Activated naive CD8-positive, alpha-beta T cell treated with anti-CD3 and anti-CD28 coated beads for 36 hours (primary cell): ENCODE measurements around the gene SLC25A15. TPM values are rescaled to one million over a fixed set of nuclear protein-coding genes. Genes with fewer than 3 reads are reported as not detected.

Experiments
- DNase-seq: peaks from one replicate; pipeline ENCODE4 v3.0.0; 2021
- H3K27ac Mint-ChIP-seq: one replicate; pipeline ENCODE4 v1.8.0; 2022; ENCODE audit warnings: mild to moderate bottlenecking, moderate library complexity, mixed read lengths
- H3K27me3 Mint-ChIP-seq: one replicate; pipeline ENCODE4 v1.8.0; 2022; ENCODE audit warnings: mild to moderate bottlenecking, mixed read lengths
- H3K36me3 Mint-ChIP-seq: one replicate; pipeline ENCODE4 v1.8.0; 2021; ENCODE audit warnings: mild to moderate bottlenecking, mixed read lengths
- H3K4me1 Mint-ChIP-seq: one replicate; pipeline ENCODE4 v1.8.0; 2021; ENCODE audit warnings: mixed read lengths
- H3K4me3 Mint-ChIP-seq: one replicate; pipeline ENCODE4 v1.8.0; 2022; ENCODE audit warnings: mild to moderate bottlenecking, moderate library complexity, mixed read lengths
- H3K9me3 Mint-ChIP-seq: one replicate; pipeline ENCODE4 v1.8.0; 2022; ENCODE audit warnings: mixed read lengths
- total RNA-seq, 2 experiments: library from RNA; stranded (reverse); gene quantifications; one replicate each; pipeline ENCODE4 v1.2.3, GENCODE V29; 2021

Gene SLC25A15
- total RNA-seq, 2 experiments from 2014 or later, result 27.7 to 28.4 TPM

DNA sequence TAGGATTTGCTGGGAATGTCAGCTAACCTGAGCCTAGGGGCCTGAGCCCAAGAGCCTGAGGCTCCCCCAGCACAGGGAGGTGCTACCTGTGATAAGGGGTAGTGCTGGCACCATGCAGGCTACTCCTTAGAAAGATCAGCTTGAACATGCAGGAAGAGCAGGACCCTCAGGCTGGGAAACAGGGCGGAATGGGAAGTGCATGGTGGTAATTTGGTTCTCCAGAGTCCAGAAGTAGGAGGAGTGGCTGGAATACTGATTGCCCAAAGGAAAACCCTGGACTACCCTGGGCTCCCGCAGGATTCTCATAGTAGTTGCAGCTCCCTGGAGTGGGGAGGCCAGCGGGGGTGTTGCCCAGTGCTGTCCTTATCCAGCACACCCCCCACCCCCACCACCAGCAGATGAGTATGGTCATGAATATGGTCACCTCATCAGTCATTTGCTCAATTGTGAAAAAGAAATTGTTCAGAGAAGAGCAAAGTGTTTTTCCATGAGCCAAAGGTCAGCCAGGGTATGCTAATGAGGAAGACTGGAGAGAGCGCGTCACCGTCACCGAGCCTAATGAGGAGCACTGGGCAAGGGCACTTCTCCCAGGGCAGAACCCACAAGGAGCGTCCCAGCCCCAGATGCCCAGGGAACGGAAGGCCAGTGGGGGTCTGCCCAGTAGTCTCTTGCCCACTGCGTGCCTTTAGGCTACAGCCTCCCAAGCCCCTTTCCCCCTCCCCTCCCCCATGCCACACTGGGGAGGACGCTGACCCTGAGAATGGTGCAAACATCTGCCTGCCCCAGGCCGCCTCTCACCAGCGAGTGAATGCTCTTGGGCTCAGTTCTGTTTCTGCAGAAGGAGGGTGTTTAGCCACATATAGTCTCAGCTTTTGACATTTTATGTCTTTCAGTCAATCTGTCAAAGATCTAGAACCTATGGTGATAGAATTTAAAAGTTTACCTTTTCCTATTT lies 5.3 kb downstream of the SLC25A15 start:
- H3K27me3 Mint-ChIP-seq, result no peaks in the 10 kb centered on the region
- no peak overlapping the region for H3K4me3 Mint-ChIP-seq
- peaks cover 15% of the 10 kb centered on the region for H3K36me3 Mint-ChIP-seq
- no peaks in the 10 kb centered on the region for H3K9me3 Mint-ChIP-seq
- peak overlapping the region; percentile 20 for H3K27ac Mint-ChIP-seq
- H3K4me1 Mint-ChIP-seq, result peaks cover 34% of the 10 kb centered on the region
- no peak for DNase-seq

GRCh38 chr13:40796649-40797048 lies 7.2 kb downstream of the SLC25A15 start:
- no peak for DNase-seq
- H3K27ac Mint-ChIP-seq, result no peak overlapping the region
- peaks cover 30% of the 10 kb centered on the region for H3K4me1 Mint-ChIP-seq
- peaks cover 15% of the 10 kb centered on the region for H3K36me3 Mint-ChIP-seq
- no peaks in the 10 kb centered on the region for H3K27me3 Mint-ChIP-seq
- no peaks in the 10 kb centered on the region for H3K9me3 Mint-ChIP-seq
- H3K4me3 Mint-ChIP-seq, result no peak overlapping the region

DNA sequence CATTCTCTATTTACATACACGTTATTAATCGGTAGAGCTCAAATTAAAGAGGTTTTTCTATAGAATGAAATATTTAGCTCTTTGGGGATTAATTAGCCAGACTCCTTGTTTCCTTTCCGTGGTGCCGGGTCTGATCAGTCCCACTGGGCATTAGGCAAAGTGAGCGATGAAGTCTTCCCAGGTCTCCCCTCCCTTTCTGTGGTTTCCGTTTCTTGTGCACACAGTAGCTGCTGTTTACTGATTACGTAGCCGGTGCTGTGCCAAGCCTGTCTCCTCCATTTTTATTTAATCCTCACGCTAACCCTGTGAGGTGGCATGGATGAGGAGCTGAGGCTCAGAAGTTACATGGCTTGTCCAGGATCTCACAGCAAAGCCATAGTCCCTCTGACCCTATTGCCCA lies 9.0 kb downstream of the SLC25A15 start:
- no peaks in the 10 kb centered on the region for H3K9me3 Mint-ChIP-seq
- no peaks in the 10 kb centered on the region for H3K27me3 Mint-ChIP-seq
- DNase-seq, result no peak

DNA sequence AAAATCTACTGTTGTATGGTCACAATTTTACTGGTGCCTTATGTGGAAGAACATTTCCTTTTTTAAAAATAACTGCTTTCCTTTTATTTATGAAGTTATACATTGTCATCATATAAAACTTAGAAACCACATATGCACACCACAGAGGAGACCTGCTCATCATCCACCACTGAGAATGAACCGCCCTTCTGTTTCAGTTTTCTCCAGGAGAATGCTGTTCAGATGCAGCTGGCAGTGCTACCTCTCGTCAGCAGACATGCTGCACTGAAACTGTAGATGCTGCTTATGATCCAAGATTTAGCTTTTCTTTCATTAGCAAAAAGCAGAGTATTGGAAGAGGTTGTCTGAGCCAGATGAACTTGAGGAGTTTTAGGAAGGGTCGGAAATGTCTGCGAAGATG lies 10.1 kb downstream of the SLC25A15 start:
- peaks cover 10% of the 10 kb centered on the region for H3K36me3 Mint-ChIP-seq
- no peak for DNase-seq
- H3K27me3 Mint-ChIP-seq, result no peaks in the 10 kb centered on the region
- peaks cover 13% of the 10 kb centered on the region for H3K4me1 Mint-ChIP-seq
- H3K27ac Mint-ChIP-seq, result no peak overlapping the region
- H3K9me3 Mint-ChIP-seq, result no peaks in the 10 kb centered on the region
- no peak overlapping the region for H3K4me3 Mint-ChIP-seq

More for the DNA sequence above, 9.0 kb downstream of the SLC25A15 start:
- Mint-ChIP-seq H3K27ac (peak overlapping the region; percentile 72), H3K4me3 (no peak overlapping the region), H3K4me1 (peaks cover 21% of the 10 kb centered on the region), H3K36me3 (peaks cover 20% of the 10 kb centered on the region)

DNA sequence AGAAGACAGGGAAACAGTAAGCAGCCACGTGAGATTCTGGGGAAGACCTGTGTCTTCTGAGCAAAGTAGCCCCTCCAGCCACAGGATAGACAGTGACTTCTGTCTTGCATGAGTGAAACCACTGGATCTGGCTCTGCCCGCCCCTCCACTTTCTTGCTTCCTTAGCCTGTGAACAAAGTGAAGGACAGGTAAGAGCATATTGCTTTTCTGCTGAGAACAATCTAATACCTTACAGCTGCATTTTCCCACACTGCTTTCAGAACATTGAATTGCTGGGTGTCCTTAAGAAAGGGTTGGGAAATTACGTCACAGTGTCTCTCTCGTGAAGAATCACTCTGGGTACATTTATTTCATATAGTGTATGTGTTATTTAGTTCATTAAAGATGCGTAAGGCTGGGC lies 11.1 kb downstream of the SLC25A15 start:
- no peaks in the 10 kb centered on the region for H3K27me3 Mint-ChIP-seq
- H3K4me3 Mint-ChIP-seq, result no peak overlapping the region
- H3K9me3 Mint-ChIP-seq, result no peaks in the 10 kb centered on the region
- peaks cover 7% of the 10 kb centered on the region for H3K36me3 Mint-ChIP-seq
- no peak overlapping the region for H3K27ac Mint-ChIP-seq
- H3K4me1 Mint-ChIP-seq, result peaks cover 8% of the 10 kb centered on the region
- no peak for DNase-seq

- H3K9me3 Mint-ChIP-seq, result no peaks in the 10 kb centered on the region
- no peak overlapping the region for H3K4me3 Mint-ChIP-seq
- DNase-seq, result no peak
- H3K36me3 Mint-ChIP-seq, result peaks cover 7% of the 10 kb centered on the region
- no peaks in the 10 kb centered on the region for H3K27me3 Mint-ChIP-seq
- no peak overlapping the region for H3K27ac Mint-ChIP-seq
- peaks cover 6% of the 10 kb centered on the region for H3K4me1 Mint-ChIP-seq
Measured at GRCh38 chr13:40801255-40802217, 12.1 kb downstream of the SLC25A15 start.

GRCh38 chr13:40803316-40803715 lies 13.9 kb downstream of the SLC25A15 start:
- Mint-ChIP-seq H3K27me3 (no peaks in the 10 kb centered on the region), H3K4me3 (no peak overlapping the region), H3K36me3 (peaks cover 9% of the 10 kb centered on the region), H3K4me1 (peaks cover 6% of the 10 kb centered on the region), H3K9me3 (no peaks in the 10 kb centered on the region), H3K27ac (no peak overlapping the region)
- no peak for DNase-seq

GRCh38 chr13:40806241-40806640 lies 16.8 kb downstream of the SLC25A15 start:
- Mint-ChIP-seq H3K9me3 (no peaks in the 10 kb centered on the region), H3K4me3 (no peak overlapping the region), H3K36me3 (peaks cover 17% of the 10 kb centered on the region), H3K4me1 (no peaks in the 10 kb centered on the region), H3K27ac (no peak overlapping the region), H3K27me3 (no peaks in the 10 kb centered on the region)
- no peak for DNase-seq

GRCh38 chr13:40809471-40809870 lies 20.1 kb downstream of the SLC25A15 start:
- H3K36me3 Mint-ChIP-seq, result peaks cover 23% of the 10 kb centered on the region

DNA sequence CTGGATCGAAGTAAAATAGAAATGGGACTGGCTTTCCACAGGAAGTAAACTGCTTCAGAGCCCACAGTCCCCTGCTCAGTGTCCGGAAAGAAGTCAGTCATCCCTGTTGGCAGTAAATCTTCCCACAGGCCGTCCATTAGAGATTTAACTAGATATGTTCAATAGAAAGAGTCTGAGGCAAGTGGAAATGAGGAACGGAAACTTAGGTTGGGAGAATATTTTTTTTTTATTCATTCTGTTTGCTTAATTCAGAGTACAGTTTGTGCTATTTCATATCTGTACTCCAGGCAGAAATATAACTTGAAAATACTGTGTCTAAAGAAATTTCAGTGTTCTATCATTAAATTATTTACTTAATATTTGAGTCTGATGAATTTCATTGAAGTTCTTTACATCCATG lies 22.7 kb downstream of the SLC25A15 start:
- Mint-ChIP-seq H3K9me3 (peaks cover 14% of the 10 kb centered on the region), H3K4me1 (no peaks in the 10 kb centered on the region), H3K4me3 (no peak overlapping the region), H3K27ac (no peak overlapping the region), H3K27me3 (no peaks in the 10 kb centered on the region), H3K36me3 (peaks cover 41% of the 10 kb centered on the region)
- DNase-seq, result no peak

More at GRCh38 chr13:40809471-40809870, 20.1 kb downstream of the SLC25A15 start:
- DNase-seq, result no peak
- no peak overlapping the region for H3K27ac Mint-ChIP-seq
- H3K4me1 Mint-ChIP-seq, result no peaks in the 10 kb centered on the region
- H3K27me3 Mint-ChIP-seq, result no peaks in the 10 kb centered on the region
- no peaks in the 10 kb centered on the region for H3K9me3 Mint-ChIP-seq
- no peak overlapping the region for H3K4me3 Mint-ChIP-seq

- DNase-seq, result no peak
- Mint-ChIP-seq H3K27ac (no peak overlapping the region), H3K36me3 (peaks cover 46% of the 10 kb centered on the region), H3K4me1 (no peaks in the 10 kb centered on the region), H3K9me3 (peaks cover 16% of the 10 kb centered on the region), H3K4me3 (no peak overlapping the region), H3K27me3 (no peaks in the 10 kb centered on the region)
Measured at GRCh38 chr13:40812724-40813445, 23.5 kb downstream of the SLC25A15 start.

DNA sequence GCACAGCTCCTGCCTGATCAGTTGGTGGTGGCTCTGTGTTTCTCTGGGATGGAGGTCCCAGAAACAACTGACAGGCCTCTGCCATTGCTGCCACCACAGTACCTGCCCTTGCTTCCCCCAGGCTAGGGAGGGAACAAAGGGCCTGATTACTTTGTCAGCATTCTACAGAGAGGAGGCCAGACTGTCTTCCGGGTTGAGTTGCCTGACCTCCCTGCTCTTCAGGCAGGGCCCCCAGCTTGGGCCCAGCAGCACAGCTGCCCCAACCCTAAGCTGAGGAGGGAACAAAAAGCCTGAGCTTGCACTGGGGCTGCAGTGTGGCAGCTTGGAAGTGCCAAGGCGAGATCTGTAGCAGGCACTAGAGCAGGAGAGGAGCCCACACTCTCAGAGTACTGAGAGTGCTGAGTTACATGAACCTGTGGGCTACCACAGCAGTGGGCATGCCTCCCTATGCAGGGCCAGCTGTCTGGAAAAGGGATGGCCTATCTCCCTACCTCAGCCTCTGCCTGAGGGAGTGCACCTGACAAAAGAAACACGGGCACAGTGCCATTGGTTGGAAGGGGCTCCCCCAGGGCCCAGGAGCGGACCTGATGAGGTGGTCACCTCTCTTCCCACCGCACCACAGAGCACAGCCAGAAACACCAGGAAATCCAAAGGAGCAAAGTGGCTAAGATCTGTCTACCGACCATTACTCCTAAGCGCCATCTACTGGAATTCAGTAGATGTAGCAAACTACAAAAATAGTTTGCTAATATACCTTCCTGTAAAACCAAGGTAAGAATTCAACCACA lies 24.4 kb downstream of the SLC25A15 start:
- DNase-seq, result no peak
- H3K27ac Mint-ChIP-seq, result no peak overlapping the region

DNA sequence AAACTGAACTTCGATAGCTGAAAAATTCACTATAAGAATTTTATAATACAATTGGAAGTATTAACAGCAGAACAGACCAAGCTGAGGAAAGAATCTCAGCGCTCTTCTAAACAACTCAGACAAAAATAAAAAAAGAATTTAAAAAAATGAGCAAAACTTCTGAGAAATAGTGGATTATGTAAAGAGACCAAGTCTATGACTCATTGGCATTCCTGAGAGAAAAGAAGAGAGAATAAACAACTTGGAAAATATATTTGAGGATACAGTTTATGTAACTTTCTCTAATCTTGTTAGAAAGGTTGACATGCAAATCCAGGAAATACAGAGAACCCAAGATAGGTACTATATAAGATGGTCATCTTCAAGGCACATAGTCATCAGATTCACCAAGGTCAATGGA lies 25.4 kb downstream of the SLC25A15 start:
- H3K36me3 Mint-ChIP-seq, result peaks cover 40% of the 10 kb centered on the region
- H3K4me1 Mint-ChIP-seq, result peaks cover 7% of the 10 kb centered on the region
- H3K4me3 Mint-ChIP-seq, result no peak overlapping the region
- DNase-seq, result no peak
- no peak overlapping the region for H3K27ac Mint-ChIP-seq
- peaks cover 16% of the 10 kb centered on the region for H3K9me3 Mint-ChIP-seq
- H3K27me3 Mint-ChIP-seq, result no peaks in the 10 kb centered on the region

More for the DNA sequence above, 24.4 kb downstream of the SLC25A15 start:
- Mint-ChIP-seq H3K27me3 (no peaks in the 10 kb centered on the region), H3K4me3 (no peak overlapping the region), H3K4me1 (no peaks in the 10 kb centered on the region), H3K36me3 (peaks cover 46% of the 10 kb centered on the region), H3K9me3 (peaks cover 16% of the 10 kb centered on the region)

DNA sequence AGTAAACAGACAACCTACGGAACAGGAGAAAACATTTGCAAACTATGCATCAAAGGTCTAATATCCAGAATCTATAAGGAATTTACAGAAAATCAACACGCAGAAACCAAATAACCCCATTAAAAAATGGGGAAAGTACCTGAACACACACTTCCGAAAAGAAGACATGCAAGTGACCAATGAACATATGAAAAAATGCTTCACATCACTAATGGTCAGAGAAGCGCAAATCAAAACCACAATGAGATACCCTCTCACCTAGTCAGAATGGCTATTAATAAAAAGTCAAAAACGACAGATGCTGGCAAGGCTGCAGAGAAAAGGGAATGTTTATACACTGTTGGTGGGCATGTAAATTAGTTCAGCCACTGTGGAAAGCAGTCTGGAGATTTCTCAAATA lies 29.5 kb downstream of the SLC25A15 start:
- H3K27ac Mint-ChIP-seq, result no peak overlapping the region
- DNase-seq, result no peak
- H3K4me1 Mint-ChIP-seq, result peaks cover 14% of the 10 kb centered on the region
- H3K27me3 Mint-ChIP-seq, result no peaks in the 10 kb centered on the region
- H3K9me3 Mint-ChIP-seq, result peaks cover 16% of the 10 kb centered on the region
- peaks cover 33% of the 10 kb centered on the region for H3K36me3 Mint-ChIP-seq
- no peak overlapping the region for H3K4me3 Mint-ChIP-seq
